ENCODE results near the gene CKAP4. TPM values are rescaled to one million over a fixed set of nuclear protein-coding genes. Genes with fewer than 3 reads are reported as not detected.
A peak's percentile ranks its signal among the peaks of the same experiment; 100 is the strongest.

Gene CKAP4
- polyA plus RNA-seq, 1 experiment: 389 TPM

GRCh38 chr12:106248846-106249371 is 1.1 kb upstream of the CKAP4 start:
- DNase-seq (ENCODE audit: low read depth, low spot score): no peak
- CTCF ChIA-PET: no interaction called here
- Histone ChIP-seq H3K4me3 (ENCODE audit: low read depth, low read length) (peak overlapping the region; percentile 89), H3K9me3 (ENCODE audit: control insufficient read depth, insufficient read depth, low read length) (peaks cover 6% of the 10 kb centered on the region; the same call in 1 of the 2 replicates), H3K27me3 (ENCODE audit: control insufficient read depth, insufficient read depth, low read length) (no peaks in the 10 kb centered on the region), H3K27ac (ENCODE audit: low read depth, low read length) (peak overlapping the region; percentile 94)
- POLR2A ChIA-PET: interaction anchor here (0.7 to 1.7 kb wide), 4 partner anchors 35 to 109 kb away, joined by 4 to 8 read pairs (median 6); partner anchors contain the start of gene POLR3B
- TF ChIP-seq CTCF (IDR thresholded peaks at IDR 0.05; ENCODE audit: low read depth, low read length): no peak

- Histone ChIP-seq H3K27ac (ENCODE audit: low read depth, low read length) (peak overlapping the region; percentile 94), H3K9me3 (ENCODE audit: control insufficient read depth, insufficient read depth, low read length) (peaks cover 6% of the 10 kb centered on the region; the same call in 1 of the 2 replicates), H3K4me3 (ENCODE audit: low read depth, low read length) (peak overlapping the region; percentile 89), H3K27me3 (ENCODE audit: control insufficient read depth, insufficient read depth, low read length) (no peaks in the 10 kb centered on the region)
- DNase-seq (ENCODE audit: low read depth, low spot score): no peak
- ChIA-PET POLR2A (interaction anchor here (0.6 to 1.7 kb wide), 7 partner anchors 11 to 109 kb away, joined by 3 to 8 read pairs (median 5); partner anchors contain the start of gene POLR3B), CTCF (no interaction called here)
- no peak for TF ChIP-seq CTCF (IDR thresholded peaks at IDR 0.05; ENCODE audit: low read depth, low read length)
Measured at GRCh38 chr12:106248312-106248845, 559 bp upstream of the CKAP4 start.

GRCh38 chr12:106246891-106247673 is 738 bp downstream of the CKAP4 start:
- Histone ChIP-seq H3K4me3 (ENCODE audit: low read depth, low read length) (peak overlapping the region; percentile 89), H3K27me3 (ENCODE audit: control insufficient read depth, insufficient read depth, low read length) (no peaks in the 10 kb centered on the region), H3K27ac (ENCODE audit: low read depth, low read length) (peak overlapping the region; percentile 90), H3K9me3 (ENCODE audit: control insufficient read depth, insufficient read depth, low read length) (peaks cover 6% of the 10 kb centered on the region; the same call in 1 of the 2 replicates)
- DNase-seq (ENCODE audit: low read depth, low spot score): no peak
- ChIA-PET CTCF (interaction anchor here (0.6 to 0.7 kb wide), 3 partner anchors 39 to 109 kb away, joined by 3 read pairs; no protein-coding TSS in a partner anchor), POLR2A (interaction anchor here (0.7 to 1.7 kb wide), 6 partner anchors 20 to 709 kb away, joined by 3 to 8 read pairs (median 4); partner anchors contain the start of genes POLR3B and TMEM263)
- 0 out of 2 replicates have a peak, but pooled peaks have one; percentile 8 for TF ChIP-seq CTCF (IDR thresholded peaks at IDR 0.05; ENCODE audit: low read depth, low read length)

GRCh38 chr12:106245767-106246166 is 2.1 kb downstream of the CKAP4 start:
- POLR2A ChIA-PET: interaction anchor here (1.0 kb wide), 1 partner anchor 64 kb away, joined by 3 read pairs; no protein-coding TSS in a partner anchor
- CTCF ChIA-PET: no interaction called here
- Histone ChIP-seq H3K27me3 (ENCODE audit: control insufficient read depth, insufficient read depth, low read length) (no peaks in the 10 kb centered on the region), H3K4me3 (ENCODE audit: low read depth, low read length) (peak overlapping the region; percentile 89), H3K27ac (ENCODE audit: low read depth, low read length) (peak overlapping the region; percentile 88), H3K9me3 (ENCODE audit: control insufficient read depth, insufficient read depth, low read length) (peaks cover 6% of the 10 kb centered on the region; the same call in 1 of the 2 replicates)
- no peak for TF ChIP-seq CTCF (IDR thresholded peaks at IDR 0.05; ENCODE audit: low read depth, low read length)
- DNase-seq (ENCODE audit: low read depth, low spot score): no peak
